Upper lobe of right lung (tissue), 1 donor: ENCODE results near the gene BFSP2. TPM values are rescaled to one million over a fixed set of nuclear protein-coding genes. Genes with fewer than 3 reads are reported as not detected.

Experiments used
- ATAC-seq: fragments of 200-7000 bp; cut with Tn5 transposase; one replicate; pipeline ENCODE4 v1.9.1; 2020; ENCODE audit warnings: mild to moderate bottlenecking, moderate library complexity
- DNase-seq: peaks from one replicate; pipeline ENCODE4 v3.0.0-alpha.2; 2020
- H3K27ac ChIP-seq: fragments of 200-600 bp; one replicate; pipeline ENCODE4 v1.8.0; 2022
- H3K27me3 ChIP-seq: fragments of 200-600 bp; one replicate; pipeline ENCODE4 v1.8.0; 2022; ENCODE audit warnings: mild to moderate bottlenecking
- H3K36me3 ChIP-seq: fragments of 200-600 bp; one replicate; pipeline ENCODE4 v1.8.0; 2022
- H3K4me1 ChIP-seq: fragments of 200-600 bp; one replicate; pipeline ENCODE4 v1.8.0; 2022
- H3K4me3 ChIP-seq: fragments of 200-600 bp; one replicate; pipeline ENCODE4 v1.8.0; 2022; ENCODE audit warnings: mild to moderate bottlenecking
- H3K9me3 ChIP-seq: fragments of 200-600 bp; one replicate; pipeline ENCODE4 v1.8.0; 2022
- intact Hi-C: fragments of 100-400 bp; cut with DNase I; formaldehyde crosslinking; loops from one replicate; pipeline ENCODE4 v1.11.0; 2022
- total RNA-seq: library from RNA; stranded (reverse); fragmentation: NEBNext Ultra II Directional; extraction: Animal tissue kit (Norgen Biotek cat#: 25700); gene quantifications from one replicate; pipeline ENCODE4 v1.2.1, GENCODE V29; 2021
- TF ChIP-seq, protein P1 (sequence below): fragments of 200-600 bp; IDR thresholded peaks from one replicate; pipeline ENCODE4 v1.8.0; 2022; ENCODE audit warnings: antibody characterized with exemption
- donor health status: DM: no; HTN: yes; CAD: no; lungs with severe emphysema.

The BFSP2 gene
- total RNA-seq, 1 donor from 2014 or later, result not detected

DNA sequence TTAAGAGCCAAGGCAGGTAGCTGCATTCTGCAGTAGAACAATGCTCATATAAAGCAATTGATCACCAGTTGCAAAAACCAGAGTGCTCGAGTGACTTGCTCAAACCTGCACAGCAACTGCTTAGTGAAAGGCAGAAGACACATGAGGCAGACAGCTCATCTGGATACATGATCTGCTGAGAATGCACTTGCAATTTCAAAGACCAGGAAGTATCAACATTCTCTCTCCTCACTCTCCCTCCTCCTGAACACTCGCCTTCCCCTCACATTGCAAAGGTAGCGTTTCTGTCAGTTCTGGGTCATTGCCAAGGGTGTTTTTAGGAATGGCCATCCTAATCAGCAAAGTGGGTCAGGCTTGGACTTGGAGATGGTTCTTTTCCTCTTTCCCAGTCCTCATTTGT, 61.0 kb downstream of the BFSP2 start:
- Histone ChIP-seq H3K27me3 (no peaks in the 10 kb centered on the region), H3K4me3 (no peak overlapping the region), H3K36me3 (no peaks in the 10 kb centered on the region), H3K27ac (no peak overlapping the region), H3K4me1 (peaks cover 9% of the 10 kb centered on the region), H3K9me3 (no peaks in the 10 kb centered on the region)
- ATAC-seq (no peak), DNase-seq (no peak)
- TF ChIP-seq, protein P1, sequence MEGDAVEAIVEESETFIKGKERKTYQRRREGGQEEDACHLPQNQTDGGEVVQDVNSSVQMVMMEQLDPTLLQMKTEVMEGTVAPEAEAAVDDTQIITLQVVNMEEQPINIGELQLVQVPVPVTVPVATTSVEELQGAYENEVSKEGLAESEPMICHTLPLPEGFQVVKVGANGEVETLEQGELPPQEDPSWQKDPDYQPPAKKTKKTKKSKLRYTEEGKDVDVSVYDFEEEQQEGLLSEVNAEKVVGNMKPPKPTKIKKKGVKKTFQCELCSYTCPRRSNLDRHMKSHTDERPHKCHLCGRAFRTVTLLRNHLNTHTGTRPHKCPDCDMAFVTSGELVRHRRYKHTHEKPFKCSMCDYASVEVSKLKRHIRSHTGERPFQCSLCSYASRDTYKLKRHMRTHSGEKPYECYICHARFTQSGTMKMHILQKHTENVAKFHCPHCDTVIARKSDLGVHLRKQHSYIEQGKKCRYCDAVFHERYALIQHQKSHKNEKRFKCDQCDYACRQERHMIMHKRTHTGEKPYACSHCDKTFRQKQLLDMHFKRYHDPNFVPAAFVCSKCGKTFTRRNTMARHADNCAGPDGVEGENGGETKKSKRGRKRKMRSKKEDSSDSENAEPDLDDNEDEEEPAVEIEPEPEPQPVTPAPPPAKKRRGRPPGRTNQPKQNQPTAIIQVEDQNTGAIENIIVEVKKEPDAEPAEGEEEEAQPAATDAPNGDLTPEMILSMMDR, result no peak
- intact Hi-C loops, result no loop called here

DNA sequence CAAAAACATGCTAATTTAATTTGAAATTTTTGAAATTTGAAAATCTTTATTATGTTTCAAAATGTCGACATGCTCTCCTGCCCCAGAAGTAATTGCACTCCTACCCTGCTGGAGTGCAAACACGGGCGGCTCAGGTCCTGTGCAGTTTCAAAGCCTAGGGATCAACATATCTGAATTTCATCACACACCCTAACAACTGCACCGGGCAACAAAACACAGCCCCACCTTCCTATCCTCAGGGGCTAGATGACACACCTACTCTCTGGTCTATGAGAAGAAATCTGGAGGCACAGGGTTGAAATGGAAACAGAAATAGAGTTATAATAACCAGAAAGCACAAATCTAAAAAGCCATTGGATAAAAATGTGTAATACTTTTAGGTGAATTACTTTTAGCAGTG, 61.4 kb downstream of the BFSP2 start:
- H3K4me1 ChIP-seq, result peaks cover 9% of the 10 kb centered on the region
- H3K27ac ChIP-seq, result no peak overlapping the region
- ATAC-seq (peak; percentile 16), DNase-seq (no peak)
- no peaks in the 10 kb centered on the region for H3K9me3 ChIP-seq
- TF ChIP-seq, protein P1, result no peak
- no peak overlapping the region for H3K4me3 ChIP-seq
- intact Hi-C loops, result no loop called here
- H3K27me3 ChIP-seq, result no peaks in the 10 kb centered on the region
- no peaks in the 10 kb centered on the region for H3K36me3 ChIP-seq

GRCh38 chr3:133463347-133463860, 63.5 kb downstream of the BFSP2 start:
- TF ChIP-seq, protein P1, result no peak
- no peaks in the 10 kb centered on the region for H3K27me3 ChIP-seq
- no peaks in the 10 kb centered on the region for H3K9me3 ChIP-seq
- no peak overlapping the region for H3K27ac ChIP-seq
- no peak for DNase-seq
- peaks cover 9% of the 10 kb centered on the region for H3K4me1 ChIP-seq
- ATAC-seq, result no peak
- intact Hi-C loops, result no loop called here
- H3K4me3 ChIP-seq, result no peak overlapping the region
- no peaks in the 10 kb centered on the region for H3K36me3 ChIP-seq

DNA sequence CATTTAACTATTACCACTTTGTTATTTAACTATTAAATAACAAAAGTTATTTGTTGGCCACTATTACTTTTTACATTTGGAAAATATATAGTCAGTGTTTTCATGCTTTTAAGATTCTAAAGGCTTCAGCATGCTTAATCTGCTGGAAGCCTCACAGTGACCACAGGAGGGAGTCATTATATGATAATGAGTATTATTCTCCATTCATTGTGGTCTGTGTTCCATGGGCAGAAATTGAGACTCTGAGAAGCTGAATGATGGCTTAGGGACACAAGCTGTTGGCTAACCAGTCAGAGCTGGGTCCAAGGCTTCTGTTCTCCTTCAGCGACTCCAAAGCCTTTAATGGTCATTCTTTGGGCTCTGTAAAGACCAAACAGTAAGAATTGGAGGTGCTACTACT, 64.7 kb downstream of the BFSP2 start:
- Histone ChIP-seq H3K9me3 (no peaks in the 10 kb centered on the region), H3K27ac (no peak overlapping the region), H3K27me3 (no peaks in the 10 kb centered on the region), H3K36me3 (no peaks in the 10 kb centered on the region), H3K4me1 (peaks cover 12% of the 10 kb centered on the region), H3K4me3 (no peak overlapping the region)
- ATAC-seq (no peak), DNase-seq (no peak)
- intact Hi-C loops, result no loop called here
- TF ChIP-seq, protein P1, result peak; percentile 18

DNA sequence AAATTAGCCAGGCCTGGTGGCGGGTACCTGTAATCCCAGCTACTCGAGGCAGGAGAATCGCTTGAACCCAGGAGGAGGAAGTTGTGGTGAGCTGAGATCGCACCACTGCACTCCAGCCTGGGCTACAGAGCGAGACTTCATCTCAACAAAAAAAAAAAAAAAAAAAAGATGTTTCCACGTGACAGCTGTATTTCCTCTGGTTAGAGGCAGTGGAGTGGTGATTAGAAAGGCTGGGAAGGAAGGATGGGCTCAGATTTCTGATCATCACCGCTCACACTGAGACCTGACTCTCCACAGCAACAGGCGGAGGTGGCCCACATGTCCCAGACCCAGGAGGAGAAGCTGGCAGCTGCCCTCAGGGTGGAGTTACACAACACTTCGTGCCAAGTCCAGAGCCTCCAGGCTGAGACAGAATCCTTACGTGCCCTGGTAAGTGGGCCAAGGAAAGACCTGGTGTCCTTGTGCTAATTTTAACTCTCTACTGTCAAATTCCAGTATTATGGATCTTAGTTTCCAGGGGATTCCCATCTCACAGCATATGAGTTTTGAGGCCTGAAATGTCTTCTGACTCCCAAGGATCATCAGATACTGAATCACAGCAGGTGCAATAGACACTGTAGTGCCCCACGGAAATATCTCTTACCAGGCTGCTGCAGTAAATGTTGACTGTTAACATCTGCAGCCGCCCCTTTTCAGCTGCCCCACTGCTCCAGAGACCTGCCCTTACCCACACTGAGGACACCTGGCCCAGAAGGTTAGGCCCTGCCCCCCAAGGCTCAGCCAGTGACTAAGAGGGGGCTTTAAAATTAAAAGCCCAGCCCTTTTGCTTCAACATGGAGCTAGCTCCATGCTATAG, 66.9 kb downstream of the BFSP2 start:
- Histone ChIP-seq H3K4me3 (no peak overlapping the region), H3K4me1 (peaks cover 12% of the 10 kb centered on the region), H3K36me3 (no peaks in the 10 kb centered on the region), H3K27me3 (no peaks in the 10 kb centered on the region), H3K27ac (no peak overlapping the region), H3K9me3 (no peaks in the 10 kb centered on the region)
- DNase-seq (no peak), ATAC-seq (peak; percentile 19)
- intact Hi-C loops, result no loop called here
- TF ChIP-seq, protein P1, result no peak
